Stimulated activated CD4-positive, alpha-beta T cell treated with anti-CD3 and anti-CD28 coated beads, Interleukin-4, amount 100 ng/mL, for 48 hours (primary cell): ENCODE measurements around the gene USP35.

Experiments used
- DNase-seq, 2 donors: peaks; one replicate each; pipeline ENCODE4 v3.0.0-alpha.2; 2020; ENCODE audit warnings: low read depth in 2 of 2

The USP35 gene

DNA sequence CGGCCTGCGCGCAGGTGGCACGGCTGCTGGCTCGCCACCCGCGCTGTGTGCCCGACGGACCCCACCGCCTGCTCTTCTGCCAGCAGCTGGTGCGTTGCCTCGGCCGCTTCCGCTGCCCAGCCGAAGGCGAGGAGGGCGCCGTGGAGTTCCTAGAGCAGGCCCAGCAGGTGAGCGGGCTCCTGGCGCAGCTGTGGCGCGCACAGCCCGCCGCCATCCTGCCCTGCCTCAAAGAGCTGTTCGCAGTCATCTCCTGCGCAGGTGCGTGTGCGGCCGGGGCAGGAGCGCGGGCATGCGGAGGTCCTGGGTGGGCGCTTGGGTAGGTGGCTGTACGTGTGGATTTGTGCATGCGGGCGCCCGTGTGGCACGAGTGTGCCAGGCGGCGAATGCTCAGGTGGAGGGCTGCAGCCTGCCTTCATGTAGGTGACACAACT lies 8.0 kb downstream of the USP35 start:
- no peak for DNase-seq

DNA sequence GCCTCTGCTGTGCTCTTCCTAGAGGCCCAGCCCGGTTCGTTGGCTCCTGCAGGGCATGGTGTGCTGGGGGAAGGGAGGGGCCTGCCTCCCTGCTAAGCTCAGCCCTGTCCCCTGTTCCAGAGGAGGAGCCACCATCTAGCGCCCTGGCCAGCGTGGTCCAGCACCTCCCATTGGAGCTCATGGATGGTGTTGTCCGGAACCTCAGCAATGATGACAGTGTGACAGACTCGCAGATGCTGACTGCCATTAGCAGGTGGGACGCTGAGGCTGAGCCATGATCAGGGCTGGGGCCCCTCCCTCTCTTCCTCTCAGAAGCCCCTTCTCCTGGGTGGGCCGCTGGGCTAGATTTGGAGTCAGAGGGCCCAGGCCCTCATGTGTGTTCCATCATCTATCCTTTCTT lies 9.1 kb downstream of the USP35 start:
- DNase-seq, result no peak

DNA sequence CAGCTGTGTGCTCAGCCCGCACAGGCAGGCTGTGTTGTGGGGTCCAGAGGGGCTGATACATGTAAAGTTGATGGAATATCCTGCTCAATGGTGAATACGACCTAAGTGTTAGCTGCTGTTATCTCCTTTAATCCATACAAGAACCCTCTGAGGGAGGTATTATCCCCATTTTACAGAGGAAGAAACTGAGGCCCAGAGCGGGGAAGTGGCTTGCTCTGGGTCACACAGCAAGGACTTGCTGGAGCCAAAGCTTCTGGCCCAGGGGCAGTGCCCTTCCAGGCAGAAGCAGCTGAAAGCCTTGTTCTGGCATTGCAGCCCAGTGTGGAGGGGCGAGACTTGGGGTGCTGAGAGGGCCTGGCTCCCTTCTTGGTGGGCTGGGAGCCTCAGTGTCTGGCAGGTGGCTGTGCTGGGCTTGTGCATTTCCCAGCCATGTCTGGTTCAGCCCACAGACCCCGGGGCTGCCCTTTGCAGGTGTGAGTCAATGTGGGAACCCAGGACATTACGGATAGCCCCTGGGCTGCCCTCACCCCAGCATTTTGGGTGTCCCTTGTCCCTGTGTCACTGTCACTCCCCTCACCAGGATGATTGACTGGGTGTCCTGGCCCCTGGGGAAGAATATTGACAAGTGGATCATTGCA lies 10.4 kb downstream of the USP35 start:
- no peak for DNase-seq

DNA sequence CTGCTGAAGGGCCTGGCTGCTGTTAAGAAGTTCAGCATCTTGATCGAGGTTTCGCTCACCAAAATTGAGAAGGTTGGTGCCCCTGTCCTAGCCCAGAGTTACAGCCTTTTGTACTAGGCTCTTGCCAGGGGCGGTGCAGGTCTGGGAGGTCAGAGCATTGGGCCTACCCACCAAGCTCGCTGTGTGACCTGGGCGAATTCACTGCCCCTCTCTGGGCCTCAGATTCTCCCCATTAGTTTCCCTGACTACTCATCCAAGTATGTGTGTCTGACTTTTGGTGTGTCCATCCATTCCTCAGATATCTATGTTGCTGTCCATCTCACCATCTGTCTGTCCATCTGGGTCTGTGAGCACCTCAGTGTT lies 10.9 kb downstream of the USP35 start:
- DNase-seq, result no peak

DNA sequence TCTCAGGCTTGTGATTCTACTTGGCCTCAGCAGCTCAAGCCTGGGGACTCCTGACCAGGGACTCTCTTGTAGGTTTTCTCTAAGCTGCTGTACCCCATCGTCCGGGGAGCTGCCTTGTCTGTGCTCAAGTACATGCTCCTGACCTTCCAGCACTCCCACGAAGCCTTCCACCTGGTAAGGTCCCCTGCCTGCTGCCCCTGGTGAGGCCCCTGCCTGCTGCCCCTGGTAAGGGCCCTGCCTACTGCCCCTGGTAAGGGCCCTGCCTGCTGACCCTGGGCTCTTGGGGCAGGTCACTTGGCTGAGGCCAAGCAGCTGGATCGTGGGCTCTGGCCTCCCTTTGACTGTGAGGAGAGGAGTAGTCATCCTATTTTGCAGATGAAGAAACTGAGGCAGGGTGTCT lies 11.3 kb downstream of the USP35 start:
- no peak for DNase-seq

DNA sequence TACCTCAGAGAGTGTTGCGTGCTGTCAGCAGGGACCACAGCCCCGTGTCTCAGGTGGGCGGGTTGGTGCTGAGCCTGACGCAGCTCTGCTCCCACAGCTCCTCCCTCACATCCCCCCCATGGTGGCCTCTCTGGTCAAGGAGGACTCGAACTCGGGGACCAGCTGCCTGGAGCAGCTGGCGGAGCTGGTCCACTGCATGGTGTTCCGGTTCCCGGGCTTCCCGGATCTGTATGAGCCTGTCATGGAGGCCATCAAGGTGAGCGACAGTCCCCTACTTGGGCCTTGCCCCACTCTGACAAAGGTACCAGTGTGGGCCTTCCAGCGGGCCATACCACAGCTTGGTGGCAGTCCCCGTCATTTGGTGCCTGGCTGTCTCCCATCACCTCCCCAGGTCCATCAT lies 11.8 kb downstream of the USP35 start:
- DNase-seq, result no peak

DNA sequence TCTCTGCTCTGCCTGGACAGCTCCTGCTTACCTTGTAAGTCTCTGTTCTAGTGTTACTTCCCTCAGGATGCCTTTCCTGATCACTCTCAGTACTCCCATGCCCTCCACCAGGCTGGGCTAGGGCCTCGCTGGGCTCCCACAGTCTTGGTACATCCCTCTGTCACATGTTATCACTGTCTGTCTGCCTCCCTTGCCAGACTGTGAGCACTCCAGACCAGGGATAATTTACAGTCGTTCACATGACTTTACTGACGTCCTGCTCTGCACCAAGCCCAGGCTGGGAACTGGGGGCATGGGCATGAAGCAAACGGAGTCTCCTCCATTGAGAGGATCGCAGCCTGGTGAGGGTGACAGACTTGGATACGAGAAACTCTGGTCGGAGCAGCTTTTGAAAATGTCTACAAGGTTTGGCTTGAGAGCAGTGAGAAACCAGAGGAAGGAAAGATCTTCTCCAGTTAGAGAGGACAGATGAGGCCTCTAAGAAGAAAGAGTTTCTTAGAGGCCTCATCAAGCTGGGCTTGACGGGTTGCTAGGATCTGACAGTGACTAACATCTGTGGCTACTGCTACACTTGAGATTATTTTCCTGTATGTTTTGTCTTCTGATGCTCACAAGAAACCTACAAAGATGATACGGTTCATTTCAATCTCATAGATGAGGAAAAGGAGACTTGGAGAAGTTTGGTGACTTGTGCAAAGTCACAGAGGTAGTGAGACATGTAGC lies 12.5 kb downstream of the USP35 start:
- DNase-seq, result no peak

DNA sequence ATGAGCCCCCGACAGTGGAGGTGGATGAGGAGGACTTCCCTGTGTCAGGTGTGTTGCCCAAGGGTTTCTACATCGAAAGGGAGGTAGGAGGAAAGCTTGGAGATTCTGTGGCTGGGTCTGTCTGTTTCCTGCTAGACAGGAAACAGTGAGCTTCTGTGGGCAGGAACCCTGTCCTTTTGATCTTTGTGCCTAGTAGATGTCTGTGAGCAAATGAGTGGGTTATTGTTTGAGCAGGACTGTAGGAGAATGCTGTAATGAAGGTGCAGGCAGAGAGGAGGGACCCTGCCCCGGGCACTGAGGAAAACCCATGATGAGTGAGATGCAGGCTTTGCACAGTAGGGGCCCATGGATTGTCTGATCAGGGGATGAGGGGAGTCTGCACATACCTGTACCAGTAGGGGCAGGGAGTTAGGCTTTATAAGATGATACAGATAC lies 14.0 kb downstream of the USP35 start:
- DNase-seq, result peak in 1 of 2 donors; percentile 8

DNA sequence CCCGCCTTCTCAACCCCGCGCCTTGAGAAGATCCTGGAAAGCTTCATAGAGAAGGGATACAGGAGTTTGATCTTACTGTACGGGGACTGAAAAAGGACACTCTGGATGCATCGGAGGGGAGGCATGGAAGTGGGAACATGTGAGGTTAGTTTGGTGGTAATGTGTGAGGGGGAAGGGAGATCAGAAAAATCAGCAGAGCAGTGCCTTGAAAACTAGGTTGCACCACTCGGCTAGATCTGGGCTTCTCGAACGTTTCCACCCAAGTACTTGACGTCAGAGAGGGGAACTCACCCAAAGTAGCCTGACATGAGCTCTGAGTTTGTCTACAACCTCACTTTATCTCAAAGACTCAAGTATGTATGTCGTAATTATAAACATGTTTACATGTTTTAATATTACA lies 14.5 kb downstream of the USP35 start:
- no peak for DNase-seq

DNA sequence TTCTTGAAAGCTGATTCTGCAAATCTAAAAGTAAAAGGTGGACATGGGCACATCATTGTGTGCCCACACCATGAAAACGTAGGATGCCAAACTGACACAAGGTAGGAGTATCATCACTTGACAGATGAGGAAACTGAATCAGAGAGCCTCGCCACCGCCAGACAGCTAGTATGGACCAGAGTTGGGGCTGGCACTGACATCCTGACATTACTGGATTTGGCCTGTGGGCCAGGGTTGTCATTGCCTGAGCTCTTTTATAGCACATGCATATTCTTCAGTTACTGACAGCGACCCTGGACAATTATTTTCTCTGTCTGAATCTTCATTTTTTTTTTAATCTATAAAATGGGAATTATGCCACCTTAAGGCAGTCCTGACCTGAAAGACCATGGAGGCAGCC lies 16.5 kb downstream of the USP35 start:
- no peak for DNase-seq

DNA sequence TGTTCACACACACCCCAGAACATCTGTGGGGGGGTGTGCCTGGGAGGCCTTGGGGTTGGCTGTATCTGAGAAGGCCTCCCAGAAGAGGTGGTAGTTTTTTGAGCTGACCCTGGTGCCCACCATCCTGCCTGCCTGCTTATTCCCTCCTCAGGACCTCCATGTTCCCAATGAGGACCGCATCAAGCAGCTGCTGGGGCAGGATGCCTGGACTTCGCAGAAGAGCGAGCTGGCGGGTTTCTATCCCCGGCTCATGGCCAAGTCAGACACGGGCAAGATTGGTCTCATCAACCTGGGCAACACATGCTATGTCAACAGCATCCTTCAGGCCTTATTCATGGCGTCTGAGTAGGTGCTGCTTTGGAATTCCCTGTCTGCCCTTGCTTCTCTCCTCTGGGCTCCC lies 17.0 kb downstream of the USP35 start:
- no peak for DNase-seq

DNA sequence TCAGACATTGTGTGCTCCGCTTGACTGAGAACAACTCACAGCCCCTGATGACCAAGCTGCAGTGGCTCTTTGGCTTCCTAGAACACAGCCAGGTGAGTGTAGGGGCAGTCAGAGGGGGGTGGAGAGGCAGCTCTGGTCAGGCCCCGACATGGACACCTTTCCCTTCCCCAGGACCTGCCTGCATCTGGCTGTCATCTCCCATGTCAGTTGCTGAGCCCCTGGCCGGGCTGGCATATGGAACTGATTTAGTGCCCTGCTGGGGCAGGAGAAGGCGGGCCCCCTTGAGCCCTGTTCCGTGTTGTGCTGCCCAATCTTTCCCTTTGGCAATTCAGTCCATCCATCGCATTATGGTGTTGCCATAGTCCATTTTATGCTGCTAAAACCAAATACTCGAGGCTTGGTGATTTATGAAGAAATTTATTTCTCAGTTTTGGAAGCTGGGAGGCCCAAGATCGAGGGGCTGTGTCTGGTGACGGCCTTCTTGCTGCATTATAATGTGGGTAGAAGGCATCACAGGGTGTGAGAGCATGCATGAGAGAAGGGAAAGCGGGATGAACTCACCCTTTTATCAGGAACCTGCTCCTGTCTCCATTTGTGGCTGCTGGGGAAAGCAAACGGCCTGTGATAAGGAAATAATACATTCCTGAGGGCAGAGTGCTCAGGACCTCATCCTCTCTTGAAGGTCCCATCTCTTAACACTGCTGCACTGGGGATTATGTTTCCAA lies 19.0 kb downstream of the USP35 start:
- no peak for DNase-seq

DNA sequence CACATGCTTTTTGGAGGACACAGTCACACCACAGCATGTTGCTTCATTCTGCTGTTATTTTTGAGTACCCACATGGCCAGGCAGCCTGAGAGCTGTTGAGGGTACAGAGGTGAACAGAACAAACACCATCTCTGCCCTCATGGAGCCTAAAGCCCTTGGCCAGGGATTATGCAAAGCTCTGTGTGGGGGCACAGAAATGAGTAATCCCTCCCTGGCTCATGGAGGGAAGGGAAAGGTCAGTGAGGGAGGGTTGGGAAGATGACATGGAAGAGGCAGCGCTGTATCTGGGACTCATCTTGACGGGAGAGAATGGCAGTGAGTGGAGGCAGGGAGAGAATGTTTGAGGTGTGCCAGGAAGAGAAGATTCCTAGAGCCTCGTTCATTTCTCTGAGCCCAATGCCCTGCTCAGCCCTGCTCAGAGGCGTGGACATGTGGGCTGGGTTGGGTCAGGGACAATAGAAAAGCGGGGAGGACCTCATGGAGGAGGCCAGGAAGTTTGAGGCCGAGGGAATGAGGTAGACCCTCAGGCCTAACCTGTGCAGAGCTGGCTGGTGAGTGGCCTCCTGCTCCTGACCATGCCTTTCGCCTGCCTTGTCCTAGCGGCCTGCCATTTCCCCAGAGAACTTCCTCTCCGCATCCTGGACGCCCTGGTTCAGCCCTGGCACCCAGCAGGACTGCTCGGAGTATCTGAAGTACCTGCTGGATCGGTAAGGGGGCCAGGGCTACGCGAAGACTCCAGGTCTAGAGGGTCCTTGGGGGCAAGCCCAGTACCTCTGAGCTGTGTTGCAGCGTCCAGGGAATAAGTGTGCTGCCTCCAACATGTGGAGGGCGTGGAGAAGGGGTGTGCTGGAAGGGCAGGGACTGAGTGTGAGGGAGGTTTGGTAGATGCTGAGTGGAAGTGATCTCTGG lies 19.8 kb downstream of the USP35 start:
- no peak for DNase-seq

DNA sequence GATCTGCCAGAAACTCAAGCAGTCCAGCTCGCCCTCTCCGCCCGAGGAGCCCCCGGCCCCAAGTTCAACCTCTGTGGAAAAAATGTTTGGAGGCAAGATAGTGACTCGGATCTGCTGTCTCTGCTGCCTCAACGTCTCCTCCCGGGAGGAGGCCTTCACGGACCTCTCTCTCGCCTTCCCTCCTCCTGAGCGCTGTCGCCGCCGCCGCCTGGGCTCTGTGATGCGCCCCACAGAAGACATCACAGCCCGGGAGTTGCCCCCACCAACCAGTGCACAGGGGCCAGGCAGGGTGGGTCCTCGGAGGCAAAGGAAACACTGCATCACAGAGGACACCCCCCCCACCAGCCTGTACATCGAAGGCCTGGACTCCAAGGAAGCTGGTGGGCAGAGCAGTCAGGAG lies 20.8 kb downstream of the USP35 start:
- no peak for DNase-seq

DNA sequence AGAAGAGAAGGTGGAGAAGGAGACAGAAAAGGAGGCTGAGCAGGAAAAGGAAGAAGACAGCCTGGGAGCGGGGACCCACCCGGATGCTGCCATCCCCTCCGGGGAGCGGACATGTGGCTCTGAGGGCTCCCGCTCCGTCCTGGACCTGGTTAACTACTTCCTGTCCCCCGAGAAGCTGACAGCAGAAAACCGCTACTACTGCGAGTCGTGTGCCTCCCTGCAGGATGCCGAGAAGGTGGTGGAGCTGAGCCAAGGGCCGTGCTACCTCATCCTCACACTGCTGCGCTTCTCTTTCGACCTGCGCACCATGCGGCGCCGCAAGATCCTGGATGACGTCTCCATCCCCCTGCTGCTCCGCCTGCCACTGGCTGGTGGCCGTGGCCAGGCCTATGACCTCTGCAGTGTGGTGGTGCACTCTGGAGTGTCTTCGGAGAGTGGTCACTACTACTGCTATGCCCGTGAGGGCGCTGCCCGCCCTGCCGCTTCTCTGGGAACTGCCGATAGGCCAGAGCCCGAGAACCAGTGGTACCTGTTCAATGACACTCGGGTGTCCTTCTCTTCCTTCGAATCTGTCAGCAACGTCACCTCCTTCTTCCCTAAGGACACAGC lies 21.4 kb downstream of the USP35 start:
- no peak for DNase-seq

DNA sequence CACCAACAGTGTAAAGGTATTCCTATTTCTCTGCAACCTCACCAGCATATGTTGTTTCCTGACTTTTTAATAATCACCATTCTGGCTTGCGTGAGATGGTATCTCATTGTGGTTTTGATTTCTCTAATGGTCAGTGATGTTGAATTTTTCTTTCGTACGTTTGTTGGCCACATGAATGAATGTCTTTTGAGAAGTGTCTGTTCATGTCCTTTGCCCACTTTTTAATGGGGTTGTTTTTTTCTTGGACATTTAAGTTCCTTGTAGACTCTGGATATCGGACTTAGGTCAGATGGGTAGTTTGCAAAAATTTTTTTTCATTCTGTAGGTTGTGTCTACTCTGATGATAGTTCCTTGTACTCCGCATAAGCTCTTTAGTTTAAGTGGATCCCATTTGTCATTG lies 22.8 kb downstream of the USP35 start:
- no peak for DNase-seq

DNA sequence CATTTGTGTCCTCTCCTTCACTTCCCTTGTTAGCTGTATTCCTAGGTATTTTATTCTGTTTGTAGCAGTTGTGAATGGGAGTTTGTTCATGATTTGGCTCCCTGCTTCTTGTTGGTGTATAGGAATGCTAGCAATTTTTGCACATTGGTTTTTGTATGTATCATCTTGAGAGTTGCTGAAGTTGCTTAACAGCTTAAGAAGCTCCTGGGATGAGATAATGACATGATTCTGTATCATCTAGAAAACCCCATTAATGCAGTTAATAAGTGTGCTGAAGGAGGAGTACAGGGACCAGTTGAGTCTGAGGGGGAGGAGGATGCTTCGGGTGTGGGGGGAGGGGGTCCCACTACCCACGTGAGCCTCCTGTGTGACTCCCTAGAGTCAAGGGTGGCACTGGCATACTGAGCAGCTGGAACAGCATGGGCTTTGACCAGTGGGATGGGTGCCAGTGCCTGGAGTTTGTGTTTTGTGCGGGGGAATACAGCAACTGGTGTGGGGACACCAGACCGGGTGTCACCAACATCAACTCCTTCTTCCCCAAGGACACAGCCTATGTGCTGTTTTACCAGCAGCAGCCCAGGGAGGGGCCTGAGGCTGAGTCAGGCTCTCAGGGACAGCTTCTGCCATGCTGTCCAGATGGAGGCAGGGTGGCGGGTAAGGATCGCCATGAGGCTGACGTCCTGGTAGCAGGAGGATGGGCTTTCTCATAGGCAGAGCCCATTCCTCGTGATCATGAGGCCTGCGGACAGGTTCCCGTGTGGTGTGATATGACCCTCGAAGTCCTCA lies 24.1 kb downstream of the USP35 start:
- no peak for DNase-seq

DNA sequence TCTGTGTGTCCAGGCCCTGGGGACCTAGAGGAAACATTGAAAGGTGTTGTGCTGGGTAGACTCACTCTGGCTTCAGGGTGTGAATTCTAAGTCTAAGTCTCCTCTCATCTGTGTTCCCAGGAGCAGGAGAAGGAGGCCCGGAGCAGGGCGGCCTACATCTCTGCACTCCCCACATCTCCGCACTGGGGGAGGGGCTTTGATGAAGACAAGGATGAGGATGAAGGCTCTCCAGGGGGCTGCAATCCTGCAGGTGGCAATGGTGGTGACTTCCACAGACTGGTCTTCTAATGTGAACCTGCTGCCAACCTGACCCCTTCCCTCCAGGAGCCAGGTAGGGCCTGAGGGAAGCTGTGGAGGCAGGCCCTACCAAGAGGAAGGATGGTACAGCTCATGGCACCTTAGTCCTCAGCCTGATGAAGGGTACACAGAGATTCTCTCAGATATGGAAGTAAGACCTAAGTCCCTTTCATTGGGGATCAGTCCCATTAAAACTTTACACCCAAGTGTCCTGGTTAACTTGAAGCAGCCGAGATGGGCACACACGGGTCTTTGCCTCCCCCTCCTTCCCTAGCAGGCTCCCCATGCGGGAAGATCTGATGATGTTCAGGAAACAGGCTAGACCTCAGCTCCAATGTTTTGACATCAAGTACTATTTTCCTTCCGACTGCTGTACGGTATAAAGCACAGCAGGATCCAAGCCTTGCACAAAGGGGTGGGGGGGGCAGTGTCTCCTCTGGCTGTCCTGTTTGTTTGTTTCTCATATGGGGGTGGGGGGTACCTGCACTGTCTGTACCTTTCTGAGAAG lies 25.0 kb downstream of the USP35 start:
- DNase-seq, result no peak

DNA sequence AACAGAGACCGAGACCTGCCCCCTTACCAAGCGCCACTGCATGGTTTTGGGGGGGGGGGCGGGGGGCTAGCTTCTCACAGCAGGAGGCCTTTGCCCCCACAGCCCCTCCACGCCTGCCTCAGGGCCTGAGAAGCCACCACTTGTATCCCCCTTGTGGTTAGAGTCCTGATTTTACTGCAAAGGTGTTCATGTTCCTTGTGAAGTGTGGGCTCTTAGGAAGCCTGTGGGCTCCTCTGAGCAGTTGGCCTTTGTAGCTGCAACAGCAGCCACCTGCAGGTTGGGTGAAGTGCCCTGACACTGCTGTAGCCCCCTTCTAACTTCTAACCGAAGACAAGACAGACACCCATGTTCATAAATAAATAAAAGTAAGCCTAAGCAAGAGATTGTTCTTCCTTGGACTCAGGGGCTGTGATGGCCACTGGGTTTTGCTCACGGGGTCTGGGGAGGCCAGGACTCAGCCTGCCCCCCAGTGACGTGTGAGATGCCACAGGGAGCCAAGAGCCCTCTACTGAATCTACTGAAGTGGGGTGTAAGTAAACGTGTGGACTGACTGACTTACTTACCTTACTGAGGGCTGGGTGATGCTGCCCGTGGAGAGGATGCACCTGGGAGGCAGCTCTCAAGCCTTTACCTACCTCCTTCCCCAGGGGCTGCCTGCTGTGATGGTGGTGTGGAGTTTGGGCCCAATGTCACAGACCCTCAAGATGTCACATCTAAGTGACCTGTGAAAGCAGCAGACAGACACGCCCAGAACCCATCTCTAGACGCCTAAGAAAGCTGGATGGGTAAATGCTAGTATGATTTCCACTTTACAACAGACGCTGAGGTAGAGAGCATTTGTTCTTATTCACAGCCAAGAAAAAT lies 25.8 kb downstream of the USP35 start:
- no peak for DNase-seq
